ENCODE data around the gene MMS22L.
"Not testable (repeated sequence)": the region's sequence is repeated elsewhere in the genome, so short reads cannot be mapped to it uniquely, and the experiment has no call there.

The MMS22L gene

DNA sequence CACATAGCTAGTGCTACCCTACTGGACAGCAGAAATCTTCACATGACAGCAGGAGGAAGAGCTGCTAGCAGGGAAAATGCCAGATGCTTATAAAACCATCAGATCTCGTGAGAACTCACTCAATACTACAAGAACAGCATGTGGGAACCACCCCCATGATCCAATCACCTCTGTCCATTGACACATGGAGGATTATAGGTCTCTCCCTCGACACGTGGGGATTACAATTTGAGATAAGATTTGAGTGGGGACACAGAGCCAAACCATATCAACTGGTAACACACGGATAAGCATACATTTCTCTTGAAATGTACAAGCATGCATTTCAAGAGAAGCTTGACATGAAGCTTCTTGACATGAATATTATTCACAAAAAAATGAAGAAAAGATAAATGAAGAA, 64.1 kb downstream of the MMS22L start:
- DNase-seq = no peak

DNA sequence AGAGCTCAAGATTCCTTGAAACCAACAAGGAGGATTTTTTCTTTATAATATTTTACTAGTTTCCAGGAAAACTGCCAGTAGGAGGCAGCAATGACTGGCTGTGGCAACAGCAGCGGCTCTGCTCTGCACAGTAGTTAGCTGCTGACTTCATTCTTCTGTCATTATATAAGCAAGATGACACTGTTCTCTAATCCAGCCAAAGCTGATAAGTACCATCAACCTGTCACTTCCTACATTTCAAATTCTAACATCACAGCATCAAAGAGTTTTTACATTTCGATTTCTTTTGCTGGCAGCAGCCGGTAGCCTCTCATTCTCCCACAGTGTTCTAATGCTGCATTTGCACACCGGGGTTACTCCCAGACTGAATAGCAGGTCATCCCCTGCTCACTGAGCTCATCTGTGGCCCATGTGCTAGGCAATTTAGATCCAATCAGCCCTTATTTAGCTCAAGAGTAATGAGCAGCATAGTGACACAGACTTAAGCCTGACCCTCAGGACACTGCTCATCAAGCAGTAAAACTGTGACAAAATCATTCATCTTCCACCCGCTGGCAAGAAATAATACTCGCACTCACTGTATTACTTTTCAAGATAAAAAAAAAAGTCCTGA, 67.8 kb downstream of the MMS22L start:
- peak; percentile 3 for DNase-seq

DNA sequence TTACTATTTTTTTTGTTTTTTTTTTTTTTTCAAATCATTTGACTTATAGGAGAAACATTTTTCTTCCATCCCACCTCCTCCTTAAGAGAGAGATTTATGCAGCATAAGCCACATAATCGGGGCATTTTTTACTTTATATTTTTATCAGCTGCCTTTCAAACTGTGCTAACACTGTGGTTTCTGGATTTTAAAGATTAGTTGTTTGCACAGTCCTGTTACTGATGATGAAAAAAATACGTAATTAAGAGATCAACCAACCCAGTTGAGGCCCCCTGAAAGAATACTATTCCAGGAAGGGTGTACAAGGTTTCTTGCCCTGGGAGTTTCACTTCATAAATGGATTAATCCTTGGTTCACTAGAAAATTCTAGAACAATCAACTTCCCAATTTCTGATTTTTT, 68.3 kb downstream of the MMS22L start:
- no peak for DNase-seq

DNA sequence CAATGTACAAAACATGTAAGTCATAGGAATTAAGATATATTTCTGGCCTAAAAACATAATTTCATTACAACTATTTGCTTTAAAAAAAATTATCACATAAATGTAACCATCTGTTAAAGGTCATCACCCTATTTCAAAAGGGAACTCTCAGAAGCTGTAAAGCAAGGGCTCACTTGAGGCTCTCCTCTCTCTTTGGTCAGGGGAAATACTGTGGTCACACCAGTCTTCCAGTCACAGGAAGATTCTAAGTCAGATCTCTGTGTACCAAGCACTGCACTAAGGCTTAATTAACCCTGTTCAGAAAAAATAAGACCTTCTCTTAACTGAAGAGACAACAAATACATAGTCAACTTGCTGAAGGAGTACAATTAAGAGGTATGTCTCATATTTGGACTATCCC, 75.6 kb downstream of the MMS22L start:
- DNase-seq = no peak

DNA sequence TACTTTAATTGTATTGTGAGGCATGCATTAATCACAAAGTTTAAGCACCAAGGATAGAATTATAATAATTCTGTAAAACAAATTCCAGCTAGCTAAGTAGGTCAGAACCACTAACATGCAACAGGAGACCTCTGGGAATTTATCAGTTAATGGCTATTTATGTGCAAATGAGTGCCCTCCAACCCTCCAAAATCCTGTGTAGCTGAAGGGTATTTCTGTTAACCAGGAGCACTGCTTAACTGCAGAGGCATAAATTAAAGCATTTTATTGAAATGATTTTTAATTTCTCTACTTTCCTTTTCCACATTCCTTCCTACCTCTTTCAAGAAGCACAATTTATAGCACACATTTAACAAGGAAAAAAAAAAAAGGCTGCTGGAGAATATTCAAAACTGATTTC, 77.0 kb downstream of the MMS22L start:
- DNase-seq = no peak

DNA sequence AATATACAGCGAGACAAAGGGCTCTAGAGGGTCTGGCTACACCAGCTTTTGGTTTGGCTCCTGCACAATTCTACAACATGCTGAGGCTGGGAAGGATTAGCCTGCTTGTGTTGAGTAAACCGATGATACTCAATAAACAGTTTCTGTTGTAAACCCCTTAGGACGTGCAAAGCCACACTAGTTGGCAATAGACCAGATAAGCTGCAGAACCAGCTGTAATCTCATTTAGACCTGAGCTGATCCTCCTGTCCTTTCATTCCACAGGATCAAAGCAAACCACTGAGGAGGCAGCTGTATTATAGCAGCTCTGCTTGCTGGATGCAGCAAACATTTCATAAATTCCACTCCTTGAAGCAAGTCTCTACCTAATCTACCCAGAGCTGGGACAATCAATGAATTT, 79.7 kb downstream of the MMS22L start:
- DNase-seq = no peak

DNA sequence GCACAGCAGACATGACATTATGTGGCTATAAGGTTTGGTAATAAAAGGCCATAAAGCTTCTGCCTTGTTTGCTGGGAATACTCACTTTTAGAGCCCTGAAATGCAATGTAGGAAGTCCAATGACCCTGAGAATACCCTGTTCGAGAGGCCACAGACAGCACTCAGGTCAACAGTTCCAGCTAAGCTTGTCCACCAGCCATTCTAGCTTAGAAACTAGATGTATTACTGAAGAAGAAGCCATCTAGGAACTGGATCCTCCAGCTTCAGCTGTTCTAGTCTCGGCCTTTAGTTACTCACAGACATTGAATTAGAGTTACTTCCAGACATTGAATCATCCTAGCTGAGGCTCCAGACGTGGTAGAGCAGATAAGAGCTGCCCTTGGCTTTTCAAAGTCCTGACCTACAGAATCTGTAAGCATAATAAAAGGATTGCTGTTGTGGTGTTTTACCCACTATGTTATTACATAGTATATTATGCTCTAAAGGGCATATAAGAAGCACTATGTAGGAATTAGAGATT, 84.9 kb downstream of the MMS22L start:
- no peak for DNase-seq

DNA sequence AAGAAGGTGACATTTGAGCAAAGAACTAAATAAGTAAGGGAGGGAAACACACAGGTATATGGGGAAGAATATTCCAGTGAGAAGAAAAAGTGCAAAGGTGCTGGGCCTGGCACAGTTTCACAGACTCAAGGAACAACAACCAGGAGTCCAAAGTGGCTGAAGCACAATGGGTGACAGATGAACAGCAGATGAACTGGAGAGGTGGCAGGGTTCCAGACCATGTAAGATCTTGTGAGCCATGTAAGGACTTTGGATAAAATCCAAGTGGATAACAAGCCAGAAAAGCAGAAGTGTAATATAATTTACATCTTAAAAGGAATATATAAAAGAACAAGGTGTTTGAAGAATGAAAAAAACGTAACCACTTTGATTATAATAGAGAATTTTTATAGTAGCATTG, 87.9 kb downstream of the MMS22L start:
- DNase-seq = no peak

DNA sequence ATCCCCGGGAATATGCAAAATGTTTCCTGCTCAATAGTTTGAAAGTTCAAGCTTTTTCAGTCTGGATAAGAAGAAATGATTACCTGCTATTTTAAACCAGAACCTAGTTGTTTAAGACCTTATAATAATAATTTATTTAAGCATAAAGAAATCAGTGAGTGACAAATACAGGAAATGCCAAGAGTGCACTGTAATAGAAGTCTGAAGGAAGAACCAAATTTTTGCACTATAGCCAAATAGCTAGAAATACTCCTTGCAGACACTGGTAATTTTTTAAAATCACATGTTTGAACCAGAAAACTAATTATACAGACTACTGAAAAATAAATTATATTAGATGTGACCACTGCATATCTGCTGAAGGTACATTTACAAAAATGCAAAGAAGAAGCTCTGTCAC, 93.2 kb downstream of the MMS22L start:
- no peak for DNase-seq

DNA sequence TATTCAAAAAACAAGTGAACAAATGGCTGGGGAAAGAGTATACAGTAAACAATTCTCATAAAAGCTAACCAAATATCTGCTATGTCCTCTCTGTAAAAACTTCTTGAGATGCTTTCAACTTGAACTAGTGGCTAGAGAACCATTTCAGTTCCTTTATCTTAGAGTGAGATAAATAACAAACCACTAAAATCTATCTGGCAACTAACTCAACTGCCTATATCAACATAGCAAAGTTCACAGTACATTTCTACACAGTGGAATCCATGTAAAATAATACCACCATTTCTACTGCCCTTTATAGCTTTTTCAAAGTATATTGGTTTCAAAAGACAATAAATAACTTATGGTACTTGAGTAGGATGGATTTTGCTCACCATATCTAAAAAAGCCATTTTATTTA, 95.1 kb downstream of the MMS22L start:
- DNase-seq = no peak

DNA sequence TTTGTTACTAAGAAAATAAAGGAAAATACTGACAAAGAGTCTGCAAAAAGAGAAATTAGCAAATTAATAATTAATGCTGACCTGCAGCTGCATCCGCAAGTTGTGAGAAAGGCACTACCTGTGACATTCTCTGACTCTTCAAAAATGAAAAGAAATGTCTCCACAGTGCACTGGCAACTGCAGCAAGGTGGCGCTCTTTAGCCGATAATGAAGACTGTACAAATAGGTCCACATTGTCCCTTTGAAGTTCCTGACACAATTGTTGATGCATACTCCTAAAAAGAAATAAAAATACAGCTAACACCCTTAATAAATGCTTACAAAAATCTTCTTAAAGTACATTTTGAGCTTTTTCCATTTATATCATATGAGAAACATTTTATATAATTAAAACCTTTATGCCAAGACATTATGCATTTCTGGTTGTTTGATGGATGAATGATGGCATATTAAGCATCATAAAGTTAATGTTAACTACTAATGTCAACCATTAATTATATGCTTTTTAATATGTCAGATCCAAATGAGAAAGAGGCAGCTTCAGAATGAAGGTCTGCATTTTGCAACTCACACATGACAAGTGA, 96.5 kb downstream of the MMS22L start:
- peak; percentile 73 for DNase-seq

DNA sequence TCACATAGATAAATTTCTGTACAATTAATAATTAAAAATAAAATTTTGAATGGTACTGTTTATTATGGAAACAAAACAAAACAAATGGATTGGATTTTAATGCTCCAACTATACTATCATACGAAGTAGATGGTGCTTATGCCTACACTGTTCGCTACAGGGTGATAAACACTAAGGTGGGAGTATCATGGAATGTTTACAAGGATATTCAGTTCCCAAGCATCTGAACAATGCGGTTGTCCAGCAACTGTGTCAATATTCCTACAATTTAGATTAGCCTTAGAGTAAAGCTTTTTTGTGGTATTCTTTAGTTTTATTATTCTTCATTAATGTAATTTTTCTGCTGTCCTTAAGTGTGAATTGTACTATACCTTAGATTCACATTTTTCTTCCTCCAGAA, 105.1 kb downstream of the MMS22L start:
- no peak for DNase-seq

DNA sequence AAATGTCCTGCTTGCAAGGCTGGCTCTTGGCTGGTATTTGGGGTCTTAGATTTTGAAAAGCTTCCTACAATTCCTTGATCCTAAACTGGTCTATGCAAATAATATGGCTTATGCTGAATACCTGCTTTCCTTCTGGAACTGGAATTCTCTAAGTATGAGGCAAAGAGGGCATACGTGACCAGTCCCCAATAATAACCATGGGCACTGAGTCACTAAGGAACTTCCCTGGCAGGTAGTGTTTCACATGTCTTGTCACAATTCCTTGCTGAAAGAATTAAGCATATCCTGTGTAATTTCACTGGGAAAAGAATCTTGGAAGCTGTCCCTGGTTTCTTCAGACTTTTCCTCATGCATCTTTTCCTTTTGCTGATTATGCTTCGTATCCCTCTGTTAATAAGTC, 106.5 kb downstream of the MMS22L start:
- no peak for DNase-seq

DNA sequence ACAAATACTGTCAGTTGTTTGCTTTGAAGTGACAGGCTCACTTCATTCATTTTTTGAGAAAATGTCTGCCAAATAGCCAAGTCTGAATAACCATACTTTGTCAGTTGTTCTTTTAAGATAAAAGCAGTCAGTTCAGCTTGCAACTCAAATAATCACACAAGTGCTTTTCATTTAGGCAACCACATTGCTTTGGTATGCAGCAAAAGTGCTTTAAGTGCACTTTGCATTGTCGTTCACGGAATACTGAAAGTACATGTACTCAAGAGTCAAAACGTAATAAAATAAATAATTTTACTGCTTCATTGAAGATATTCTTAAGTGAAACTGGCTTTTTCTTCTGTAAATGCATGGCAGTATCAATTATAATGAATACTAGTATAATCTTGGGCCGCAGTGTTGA, 107.2 kb downstream of the MMS22L start:
- no peak for DNase-seq

DNA sequence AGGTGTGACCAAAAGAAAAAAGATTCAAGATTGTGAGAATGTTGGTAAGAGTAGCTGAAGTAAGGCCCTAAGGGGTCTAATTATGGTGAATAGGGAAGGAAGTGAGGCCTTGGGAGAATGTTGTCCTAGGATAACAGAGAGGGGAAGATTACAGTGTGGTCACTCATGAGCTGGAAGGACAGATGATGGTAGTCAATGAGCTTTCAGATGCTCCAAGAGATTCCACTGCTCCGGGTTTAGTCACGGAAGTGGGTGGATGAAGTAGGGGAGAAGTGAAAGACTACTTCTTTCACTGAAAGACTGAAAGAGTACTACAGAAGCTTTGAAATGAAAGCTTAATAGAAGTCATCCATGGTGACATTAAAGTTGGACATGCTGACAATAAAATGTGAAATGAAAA, 108.5 kb downstream of the MMS22L start:
- DNase-seq = no peak

DNA sequence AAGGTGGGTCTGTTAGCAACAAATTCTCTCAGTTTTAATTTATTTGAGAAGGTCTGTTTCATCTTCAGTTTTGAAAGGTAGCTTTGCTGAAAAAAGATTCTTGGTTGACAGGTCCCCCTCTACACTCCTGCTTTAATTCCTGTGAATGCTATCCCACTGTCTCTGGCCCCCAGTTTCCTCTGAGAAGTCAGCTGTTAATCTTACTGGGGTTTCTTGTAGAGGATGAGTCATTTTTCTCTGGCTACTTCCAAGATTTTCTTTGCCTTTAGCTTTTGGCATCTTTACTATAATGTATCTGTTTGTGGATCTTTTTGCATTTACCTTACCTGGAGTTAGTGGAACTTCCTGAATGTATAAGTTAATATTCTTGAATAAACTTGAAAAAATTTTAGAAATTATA, 122.7 kb downstream of the MMS22L start:
- DNase-seq = no peak

DNA sequence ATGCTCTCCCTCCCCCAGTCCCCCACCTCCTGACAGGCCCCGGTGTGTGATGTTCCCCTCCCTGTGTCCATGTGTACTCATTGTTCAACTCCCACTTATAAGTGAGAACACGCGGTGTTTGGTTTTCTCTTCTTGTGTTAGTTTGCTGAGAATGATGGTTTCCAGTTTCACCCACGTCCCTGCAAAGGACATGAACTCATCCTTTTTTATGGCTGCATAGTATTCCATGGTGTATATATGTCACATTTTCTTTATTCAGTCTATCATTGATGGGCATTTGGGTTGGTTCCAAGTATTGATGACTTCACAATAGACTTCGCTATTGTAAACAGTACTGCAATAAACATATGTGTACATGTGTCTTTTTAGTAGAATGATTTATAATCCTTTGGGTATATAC, 127.6 kb downstream of the MMS22L start:
- not testable (repeated sequence) for DNase-seq

DNA sequence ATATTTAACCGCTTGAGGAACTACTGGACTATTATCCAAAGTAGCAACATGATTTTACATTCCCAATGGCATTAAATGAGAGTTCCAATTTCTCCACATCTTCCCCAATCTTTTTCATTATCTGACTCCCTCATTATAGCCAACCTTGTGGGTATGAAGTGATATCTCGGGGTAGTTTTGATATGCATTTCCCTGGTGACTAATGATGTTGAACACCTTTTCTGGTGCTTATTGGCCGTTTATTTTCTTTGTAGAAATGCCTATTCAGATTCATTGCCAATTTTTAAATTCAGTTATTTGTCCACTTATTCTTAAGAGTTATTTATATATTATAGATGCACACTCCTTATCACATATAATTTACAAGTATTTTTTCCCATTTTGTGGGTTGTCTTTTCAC, 129.0 kb downstream of the MMS22L start:
- DNase-seq = no peak

DNA sequence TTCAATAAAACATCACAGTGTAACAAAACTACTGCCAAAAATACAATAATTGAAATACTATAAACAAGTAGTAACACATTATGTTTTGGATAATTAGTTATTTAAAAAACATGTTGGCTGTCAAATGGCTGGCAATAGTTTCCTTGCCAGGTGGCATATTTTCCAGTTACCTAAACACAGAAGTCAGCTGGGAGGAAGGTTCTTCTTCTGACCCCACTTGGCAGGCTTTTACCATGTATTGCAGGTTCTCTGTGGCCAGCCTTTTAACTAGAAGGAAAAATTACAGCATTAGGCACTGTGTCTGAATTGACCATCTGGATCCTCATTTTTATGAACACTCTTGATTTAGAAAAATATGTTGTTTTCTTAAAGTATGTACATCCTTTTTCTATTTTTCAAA, 131.4 kb downstream of the MMS22L start:
- no peak for DNase-seq

DNA sequence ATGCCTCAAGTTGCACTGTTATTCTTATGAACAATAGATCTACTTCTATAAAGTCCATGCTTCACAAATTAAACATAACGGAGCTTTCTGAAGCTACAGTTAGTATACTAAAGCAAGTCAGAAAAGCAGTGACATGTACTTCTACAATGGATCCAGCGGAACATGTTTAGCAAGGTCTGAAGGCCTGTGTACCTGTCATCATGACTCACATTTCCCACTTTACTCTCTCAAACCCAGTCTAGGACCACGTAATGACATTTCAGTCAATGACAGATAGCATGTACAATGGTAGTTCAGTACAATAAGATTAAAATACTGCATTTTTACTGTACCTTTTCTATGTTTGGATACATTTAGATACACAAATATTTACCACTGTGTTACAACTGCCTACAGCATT, 132.1 kb downstream of the MMS22L start:
- no peak for DNase-seq

DNA sequence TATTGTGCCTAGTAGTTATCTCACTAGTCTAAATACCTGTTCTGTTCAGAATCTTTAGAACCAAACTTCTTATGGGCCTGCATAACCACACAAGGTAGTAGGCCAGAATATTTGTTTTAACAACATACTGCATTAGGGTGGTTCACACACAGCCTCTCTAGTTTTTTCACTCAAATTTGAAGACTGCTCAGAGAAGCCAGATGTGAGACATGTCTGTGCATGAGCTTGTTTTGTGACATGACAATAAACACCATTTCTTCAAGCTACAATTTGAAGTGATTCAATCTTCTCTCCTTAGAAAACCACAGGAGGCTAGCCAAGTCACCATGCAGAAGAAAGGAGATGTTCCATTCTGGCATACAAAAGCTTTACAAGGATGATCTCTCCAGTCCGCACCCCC, 135.6 kb downstream of the MMS22L start:
- no peak for DNase-seq

DNA sequence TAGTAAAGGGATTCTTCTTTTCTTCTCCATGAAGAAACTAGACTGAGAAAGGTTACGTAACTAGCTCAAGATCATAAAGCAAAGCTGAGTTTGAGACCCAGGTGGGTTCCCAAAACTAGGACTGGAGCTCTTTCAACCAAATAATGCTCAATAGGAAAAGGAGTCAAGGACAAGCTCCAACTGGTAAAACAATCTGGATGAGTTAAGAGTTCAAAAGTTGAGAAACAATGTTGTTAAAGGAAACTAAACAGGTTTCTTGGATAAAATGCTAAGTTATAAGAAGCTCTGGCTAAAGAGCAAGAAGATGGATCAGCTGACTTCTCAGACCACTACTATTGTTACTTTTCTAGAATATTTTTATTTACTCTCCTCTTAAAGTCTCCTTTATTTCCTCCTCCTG, 137.3 kb downstream of the MMS22L start:
- DNase-seq = no peak

DNA sequence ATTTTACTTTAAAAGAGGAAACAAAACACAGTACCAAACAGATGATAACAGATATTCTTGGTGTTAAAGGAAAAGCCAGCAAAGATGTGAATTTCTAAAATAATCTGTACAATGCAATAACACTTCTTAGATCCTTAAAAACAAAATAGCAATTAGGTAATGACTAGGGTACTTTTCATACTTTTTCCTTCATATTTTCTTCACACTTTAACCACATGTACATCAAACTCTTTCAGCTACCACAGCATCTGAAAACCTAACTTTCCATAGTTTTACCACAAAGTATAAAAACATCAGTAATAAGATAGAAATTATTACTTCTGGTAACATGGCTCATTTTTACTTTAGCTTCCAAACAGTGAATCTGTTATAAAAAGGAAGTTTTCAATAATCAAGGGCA, 141.3 kb downstream of the MMS22L start:
- DNase-seq = no peak

DNA sequence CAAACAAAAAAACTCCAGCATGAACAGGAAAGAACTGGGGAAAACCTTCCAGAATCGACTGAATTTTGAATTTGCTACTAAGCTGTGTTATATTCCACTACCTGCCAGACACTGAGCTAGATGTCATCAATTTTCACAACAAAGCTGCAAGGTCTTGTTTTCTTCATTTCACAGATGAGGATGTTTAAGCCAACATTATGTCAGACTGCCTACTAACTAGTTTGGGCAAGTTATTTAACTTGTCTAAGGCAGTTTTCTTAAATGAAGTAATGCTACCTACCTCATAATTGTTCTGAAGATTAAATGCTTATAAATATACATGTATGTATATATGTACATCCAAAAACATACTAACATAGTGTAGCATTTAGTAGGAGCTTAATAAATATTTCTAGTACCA, 144.4 kb downstream of the MMS22L start:
- DNase-seq = no peak
